ENCODE measurements around the gene MPG. TPM values are rescaled to one million over a fixed set of nuclear protein-coding genes. Genes with fewer than 3 reads are reported as not detected.
A peak's percentile ranks its signal among the peaks of the same experiment; 100 is the strongest.

MPG gene
- total RNA-seq, 4 donors from 2014 or later: 70.2 to 120 (median 106) TPM

DNA sequence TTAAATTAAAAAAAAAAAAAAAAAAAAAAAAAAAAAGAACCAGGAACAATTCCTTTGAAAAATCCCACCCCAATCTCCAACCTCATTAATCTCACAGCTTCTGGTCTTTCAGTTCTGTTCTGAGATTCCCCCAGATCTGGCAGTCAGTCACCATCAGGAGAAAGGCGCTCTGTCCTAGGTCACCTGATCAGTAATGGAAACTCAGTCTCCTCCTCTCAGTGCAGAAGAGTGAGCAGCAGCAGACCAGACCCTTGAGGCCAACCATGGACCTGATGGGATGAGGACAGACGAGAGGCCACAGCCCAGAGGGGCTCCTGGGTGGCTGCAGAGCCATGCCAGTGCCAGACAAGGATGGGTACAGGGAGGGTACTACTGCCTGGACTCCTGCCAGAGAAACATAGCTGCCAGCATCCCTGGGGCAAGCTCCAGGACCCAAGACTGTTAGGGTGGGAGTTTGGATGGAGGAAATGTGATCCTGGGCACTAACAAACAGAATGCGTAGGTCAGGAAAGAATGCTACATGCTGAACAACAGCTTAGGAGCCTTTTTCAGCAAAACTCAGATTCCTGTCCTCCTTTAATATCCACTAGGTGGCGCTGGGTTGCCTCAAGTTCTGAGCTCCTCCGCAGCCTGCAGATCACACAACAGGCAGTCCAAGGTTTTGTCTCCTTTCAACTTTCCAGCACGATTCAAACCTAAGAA lies 28.7 kb downstream of the MPG start:
- WGBS: 41% methylated on average over 3 of the region's 6 CpGs
- Histone ChIP-seq H3K4me1 (peaks cover 9 to 20% (median 18%) of the 10 kb centered on the region in 4 donors), H3K4me3 (no peak overlapping the region), H3K27me3 (no peaks in the 10 kb centered on the region), H3K9me3 (no peaks in the 10 kb centered on the region), H3K36me3 (peaks cover 19 to 70% (median 47%) of the 10 kb centered on the region in 4 donors), H3K27ac (replicated peaks in 1 of 4) (no peak overlapping the region)
- no peak for TF ChIP-seq POLR2A (IDR thresholded peaks at IDR 0.05; ENCODE audit: low read depth)
- TF ChIP-seq EP300 (IDR thresholded peaks at IDR 0.05): no peak
- TF ChIP-seq, protein P1, sequence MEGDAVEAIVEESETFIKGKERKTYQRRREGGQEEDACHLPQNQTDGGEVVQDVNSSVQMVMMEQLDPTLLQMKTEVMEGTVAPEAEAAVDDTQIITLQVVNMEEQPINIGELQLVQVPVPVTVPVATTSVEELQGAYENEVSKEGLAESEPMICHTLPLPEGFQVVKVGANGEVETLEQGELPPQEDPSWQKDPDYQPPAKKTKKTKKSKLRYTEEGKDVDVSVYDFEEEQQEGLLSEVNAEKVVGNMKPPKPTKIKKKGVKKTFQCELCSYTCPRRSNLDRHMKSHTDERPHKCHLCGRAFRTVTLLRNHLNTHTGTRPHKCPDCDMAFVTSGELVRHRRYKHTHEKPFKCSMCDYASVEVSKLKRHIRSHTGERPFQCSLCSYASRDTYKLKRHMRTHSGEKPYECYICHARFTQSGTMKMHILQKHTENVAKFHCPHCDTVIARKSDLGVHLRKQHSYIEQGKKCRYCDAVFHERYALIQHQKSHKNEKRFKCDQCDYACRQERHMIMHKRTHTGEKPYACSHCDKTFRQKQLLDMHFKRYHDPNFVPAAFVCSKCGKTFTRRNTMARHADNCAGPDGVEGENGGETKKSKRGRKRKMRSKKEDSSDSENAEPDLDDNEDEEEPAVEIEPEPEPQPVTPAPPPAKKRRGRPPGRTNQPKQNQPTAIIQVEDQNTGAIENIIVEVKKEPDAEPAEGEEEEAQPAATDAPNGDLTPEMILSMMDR (IDR thresholded peaks at IDR 0.05): peak; percentile 67 to 83 (median 77)
- peak in 1 of 2 donors; percentile 31 for TF ChIP-seq POLR2AphosphoS5 (IDR thresholded peaks at IDR 0.05)
- intact Hi-C loops (cut with DNase I): loop anchor here (2.0 kb wide), 1 partner anchor 74 kb away; the partner anchor contains the start of gene HBQ1
- DNase-seq (ENCODE audit: extremely low spot score): no peak

DNA sequence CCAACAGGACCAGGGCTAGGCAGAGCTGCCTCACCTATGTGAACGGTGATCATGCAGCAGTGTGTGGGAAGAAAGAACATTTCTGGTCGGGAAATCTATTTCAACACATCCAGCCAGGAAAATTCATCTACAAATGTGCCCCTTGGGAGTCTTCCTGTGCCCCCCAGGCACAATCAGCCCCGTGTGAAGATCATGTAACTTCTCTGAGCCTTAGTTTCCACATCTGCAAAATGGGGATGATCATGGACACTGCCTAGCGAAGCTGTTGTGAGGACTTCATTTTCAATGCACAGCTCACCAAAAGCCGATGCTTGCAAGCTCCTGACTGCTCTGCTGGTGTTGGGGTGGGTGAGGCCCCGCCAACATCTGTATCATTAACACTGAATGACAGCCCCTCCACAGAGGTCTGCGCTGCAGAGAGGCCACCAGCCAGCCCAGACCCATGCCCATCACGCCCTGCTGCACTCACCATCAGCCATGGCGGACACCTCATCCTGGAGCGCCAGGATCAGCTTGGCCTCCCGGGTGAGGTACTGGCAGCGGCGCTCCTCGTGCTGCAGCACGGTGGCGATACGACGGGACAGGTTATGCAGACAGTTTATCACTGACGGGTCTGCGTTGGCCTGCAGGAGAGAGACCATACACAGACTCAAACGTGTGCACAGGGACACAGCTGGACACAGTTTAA lies 34.3 kb downstream of the MPG start:
- no peaks in the 10 kb centered on the region for H3K27me3 ChIP-seq
- peaks cover 23 to 84% (median 57%) of the 10 kb centered on the region in 4 donors for H3K36me3 ChIP-seq
- no peak overlapping the region for H3K4me3 ChIP-seq
- DNase-seq (ENCODE audit: extremely low spot score): no peak
- intact Hi-C loops (cut with DNase I): no loop called here
- no peaks in the 10 kb centered on the region for H3K9me3 ChIP-seq
- peaks cover 0 to 8% (median 6%) of the 10 kb centered on the region in 4 donors for H3K4me1 ChIP-seq
- 95% methylated on average over 9 of the region's 21 CpGs for WGBS
- TF ChIP-seq EP300 (IDR thresholded peaks at IDR 0.05): no peak
- TF ChIP-seq POLR2AphosphoS5 (IDR thresholded peaks at IDR 0.05): no peak
- no peak for TF ChIP-seq POLR2A (IDR thresholded peaks at IDR 0.05; ENCODE audit: low read depth)
- TF ChIP-seq, protein P1 (IDR thresholded peaks at IDR 0.05): no peak
- H3K27ac ChIP-seq (replicated peaks in 1 of 4): no peak overlapping the region

DNA sequence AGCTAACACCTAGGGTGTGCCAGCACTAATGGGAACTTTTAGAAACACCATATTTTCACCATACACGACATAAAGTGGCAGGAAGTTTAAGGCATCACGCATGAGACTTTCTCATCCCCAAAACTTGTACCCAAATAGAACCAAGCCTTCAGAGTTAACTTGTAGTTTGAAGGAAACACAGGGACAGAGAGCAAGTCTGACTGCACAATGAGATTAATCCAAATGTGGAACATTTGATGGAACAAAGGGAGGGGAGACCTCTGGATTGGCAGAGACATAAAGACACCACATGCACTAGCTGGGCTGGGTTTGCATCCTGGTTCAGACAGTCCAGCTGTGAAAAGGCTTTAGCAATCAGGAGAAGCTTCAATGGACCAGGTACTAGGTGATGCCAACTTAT lies 36.3 kb downstream of the MPG start:
- no peaks in the 10 kb centered on the region for H3K9me3 ChIP-seq
- peaks cover 19 to 75% (median 51%) of the 10 kb centered on the region in 4 donors for H3K36me3 ChIP-seq
- H3K4me3 ChIP-seq: no peak overlapping the region
- peaks cover 0 to 10% (median 6%) of the 10 kb centered on the region in 4 donors for H3K4me1 ChIP-seq
- WGBS: 90% methylated on average over 2 of the region's 2 CpGs
- no peak for DNase-seq (ENCODE audit: extremely low spot score)
- no peak for TF ChIP-seq POLR2A (IDR thresholded peaks at IDR 0.05; ENCODE audit: low read depth)
- TF ChIP-seq POLR2AphosphoS5 (IDR thresholded peaks at IDR 0.05): no peak
- TF ChIP-seq, protein P1 (IDR thresholded peaks at IDR 0.05): no peak
- TF ChIP-seq EP300 (IDR thresholded peaks at IDR 0.05): no peak
- no peaks in the 10 kb centered on the region for H3K27me3 ChIP-seq
- intact Hi-C loops (cut with DNase I): no loop called here
- no peak overlapping the region for H3K27ac ChIP-seq (replicated peaks in 1 of 4)

DNA sequence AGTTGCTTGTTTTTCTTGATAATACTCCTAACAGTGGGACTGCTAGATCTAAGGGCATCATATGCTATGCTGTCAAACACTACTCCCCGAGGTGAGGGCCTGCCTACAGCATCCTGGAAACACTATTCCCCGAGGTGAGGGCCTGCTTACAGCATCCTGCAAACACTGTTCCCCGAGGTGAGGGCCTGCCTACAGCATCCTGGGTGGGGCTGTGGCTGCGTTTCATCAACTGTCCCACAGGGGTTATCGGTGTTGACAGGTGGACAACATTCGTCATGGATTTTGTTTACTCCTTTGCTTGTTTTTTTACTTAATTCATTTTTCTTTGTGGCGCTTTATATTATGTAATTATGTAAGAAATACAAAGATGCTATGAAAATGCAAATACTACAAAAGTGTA lies 38.0 kb downstream of the MPG start:
- H3K27ac ChIP-seq (replicated peaks in 1 of 4): no peak overlapping the region
- H3K4me1 ChIP-seq: peaks cover 0 to 10% (median 6%) of the 10 kb centered on the region in 4 donors
- DNase-seq (ENCODE audit: extremely low spot score): no peak
- WGBS: 70% methylated on average over 7 of the region's 7 CpGs
- H3K9me3 ChIP-seq: no peaks in the 10 kb centered on the region
- intact Hi-C loops (cut with DNase I): loop anchor here (5.0 kb wide), 1 partner anchor 246 kb away; no protein-coding TSS in a partner anchor
- H3K36me3 ChIP-seq: peaks cover 10 to 61% (median 39%) of the 10 kb centered on the region in 4 donors
- no peaks in the 10 kb centered on the region for H3K27me3 ChIP-seq
- TF ChIP-seq EP300 (IDR thresholded peaks at IDR 0.05): no peak
- H3K4me3 ChIP-seq: no peak overlapping the region

All from esophagus muscularis mucosa (tissue), 4 donors.